Kidney epithelial cell (primary cell): Measurements from ENCODE around the gene CARMIL1. TPM values are rescaled to one million over a fixed set of nuclear protein-coding genes. Genes with fewer than 3 reads are reported as not detected.
A peak's percentile ranks its signal among the peaks of the same experiment; 100 is the strongest.

Experiments used
- DNase-seq: peaks from one replicate; pipeline ENCODE4 v3.0.0-alpha.2; 2010; ENCODE audit warnings: low read depth
- H3K27me3 ChIP-seq: 2 replicates; pipeline ENCODE4 v1.6.0; 2011; ENCODE audit warnings: low read length; ENCODE audit not compliant: control insufficient read depth, insufficient read depth
- H3K36me3 ChIP-seq: 2 replicates; pipeline ENCODE4 v1.5.1; 2011; ENCODE audit warnings: low read length; ENCODE audit not compliant: control insufficient read depth, insufficient read depth
- H3K4me3 ChIP-seq: 2 replicates; pipeline ENCODE4 v1.5.1; 2011; ENCODE audit warnings: low read depth, mild to moderate bottlenecking, control low read depth, low read length
- total RNA-seq: library from RNA; depleted of rRNA; stranded (reverse); fragments of >200 nt; gene quantifications from 2 replicates; pipeline ENCODE4 v1.2.3, GENCODE V29; 2015
- TF ChIP-seq, protein P1 (sequence below): IDR thresholded peaks from 2 replicates; pipeline ENCODE4 v1.5.1; 2011; ENCODE audit warnings: mild to moderate bottlenecking, moderate library complexity, low read length, control low read depth, inconsistent platforms; ENCODE audit not compliant: insufficient read depth, poor library complexity, severe bottlenecking

CARMIL1 gene
- total RNA-seq, 1 donor from 2014 or later = 14.7 TPM

DNA sequence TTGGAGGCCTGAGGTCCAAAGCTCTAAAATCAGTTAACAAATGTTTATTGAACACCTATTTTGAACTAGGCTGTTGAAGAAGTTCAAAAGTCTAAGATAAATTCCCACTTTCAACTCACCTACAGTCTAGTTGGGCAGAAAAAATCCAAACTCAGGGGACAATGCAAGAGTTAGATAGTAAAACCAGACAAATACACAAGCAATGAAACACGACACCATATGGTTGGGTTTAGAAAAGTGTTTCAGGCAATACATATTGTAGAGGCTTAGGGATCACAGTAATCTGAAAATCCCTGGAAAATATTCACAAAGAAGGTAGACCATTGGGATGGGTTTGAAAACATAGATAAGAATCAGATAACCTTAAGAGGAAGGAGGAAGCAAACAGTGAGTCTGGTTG is 1.3 kb upstream of the CARMIL1 start:
- Histone ChIP-seq H3K36me3 (no peaks in the 10 kb centered on the region), H3K4me3 (no peak overlapping the region), H3K27me3 (no peaks in the 10 kb centered on the region)
- DNase-seq = no peak
- TF ChIP-seq, protein P1, sequence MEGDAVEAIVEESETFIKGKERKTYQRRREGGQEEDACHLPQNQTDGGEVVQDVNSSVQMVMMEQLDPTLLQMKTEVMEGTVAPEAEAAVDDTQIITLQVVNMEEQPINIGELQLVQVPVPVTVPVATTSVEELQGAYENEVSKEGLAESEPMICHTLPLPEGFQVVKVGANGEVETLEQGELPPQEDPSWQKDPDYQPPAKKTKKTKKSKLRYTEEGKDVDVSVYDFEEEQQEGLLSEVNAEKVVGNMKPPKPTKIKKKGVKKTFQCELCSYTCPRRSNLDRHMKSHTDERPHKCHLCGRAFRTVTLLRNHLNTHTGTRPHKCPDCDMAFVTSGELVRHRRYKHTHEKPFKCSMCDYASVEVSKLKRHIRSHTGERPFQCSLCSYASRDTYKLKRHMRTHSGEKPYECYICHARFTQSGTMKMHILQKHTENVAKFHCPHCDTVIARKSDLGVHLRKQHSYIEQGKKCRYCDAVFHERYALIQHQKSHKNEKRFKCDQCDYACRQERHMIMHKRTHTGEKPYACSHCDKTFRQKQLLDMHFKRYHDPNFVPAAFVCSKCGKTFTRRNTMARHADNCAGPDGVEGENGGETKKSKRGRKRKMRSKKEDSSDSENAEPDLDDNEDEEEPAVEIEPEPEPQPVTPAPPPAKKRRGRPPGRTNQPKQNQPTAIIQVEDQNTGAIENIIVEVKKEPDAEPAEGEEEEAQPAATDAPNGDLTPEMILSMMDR = no peak

DNA sequence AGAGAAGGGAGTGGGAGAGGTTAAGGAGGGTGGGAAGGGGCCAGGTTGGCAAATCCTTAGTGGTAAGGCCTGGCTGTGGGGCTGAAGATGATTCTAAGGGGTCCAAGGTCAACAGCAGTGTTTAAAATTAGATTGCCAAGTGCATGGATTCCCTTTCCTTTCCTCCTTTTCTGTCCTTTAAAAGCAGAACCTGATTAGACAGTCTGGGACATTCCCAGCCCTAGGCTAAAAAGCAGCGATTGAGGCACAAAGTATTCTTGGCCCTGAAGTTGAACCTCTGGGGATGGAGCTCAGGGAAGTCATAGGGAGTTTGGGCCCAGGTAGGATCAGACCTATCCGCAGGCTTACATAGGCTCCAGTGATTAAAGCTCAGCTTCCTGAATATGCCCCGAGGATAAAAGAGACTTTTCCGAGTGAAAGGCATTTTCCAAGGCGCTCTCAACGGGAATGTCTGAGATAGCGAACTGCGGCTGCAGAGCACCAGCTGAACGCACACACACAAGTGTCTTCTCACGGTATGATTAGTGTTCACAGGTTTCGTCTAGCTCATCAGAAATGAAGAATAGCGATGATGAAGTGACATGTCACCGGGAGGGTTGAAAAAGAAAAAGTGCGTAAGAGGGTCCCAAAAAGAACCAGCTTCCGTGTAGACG is 787 bp upstream of the CARMIL1 start:
- Histone ChIP-seq H3K4me3 (peak overlapping the region; percentile 66), H3K36me3 (no peaks in the 10 kb centered on the region), H3K27me3 (no peaks in the 10 kb centered on the region)
- TF ChIP-seq, protein P1 = no peak
- DNase-seq = no peak

DNA sequence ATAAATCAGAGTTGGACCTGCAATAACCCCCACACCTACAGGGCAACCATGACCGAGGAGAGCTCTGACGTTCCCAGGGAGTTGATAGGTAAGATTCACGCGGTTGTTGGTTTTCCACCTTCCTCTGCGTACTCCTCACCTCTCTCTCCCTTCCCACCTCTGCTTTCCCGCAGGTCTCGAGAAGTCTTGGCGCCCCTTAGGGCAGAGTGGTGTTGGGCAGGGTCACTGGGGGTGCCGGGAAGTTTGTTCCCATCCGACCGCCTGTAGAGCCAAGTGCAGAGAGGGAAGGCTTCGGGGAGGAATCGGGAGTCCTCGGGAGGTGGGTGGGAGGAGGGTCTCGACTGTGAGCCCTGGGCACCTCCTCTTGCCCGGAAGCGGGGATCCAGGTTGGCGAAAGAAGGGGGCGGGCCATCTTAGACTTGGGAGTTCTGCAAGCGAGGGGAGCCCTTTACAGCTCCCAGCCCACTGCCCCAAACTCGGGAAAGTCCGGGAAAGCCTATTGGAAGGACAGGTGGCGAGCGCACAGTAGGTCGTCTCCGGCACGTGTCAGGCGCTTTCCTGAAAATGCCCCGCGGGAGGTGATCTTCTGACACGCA is 672 bp downstream of the CARMIL1 start:
- TF ChIP-seq, protein P1 = no peak
- DNase-seq = no peak

DNA sequence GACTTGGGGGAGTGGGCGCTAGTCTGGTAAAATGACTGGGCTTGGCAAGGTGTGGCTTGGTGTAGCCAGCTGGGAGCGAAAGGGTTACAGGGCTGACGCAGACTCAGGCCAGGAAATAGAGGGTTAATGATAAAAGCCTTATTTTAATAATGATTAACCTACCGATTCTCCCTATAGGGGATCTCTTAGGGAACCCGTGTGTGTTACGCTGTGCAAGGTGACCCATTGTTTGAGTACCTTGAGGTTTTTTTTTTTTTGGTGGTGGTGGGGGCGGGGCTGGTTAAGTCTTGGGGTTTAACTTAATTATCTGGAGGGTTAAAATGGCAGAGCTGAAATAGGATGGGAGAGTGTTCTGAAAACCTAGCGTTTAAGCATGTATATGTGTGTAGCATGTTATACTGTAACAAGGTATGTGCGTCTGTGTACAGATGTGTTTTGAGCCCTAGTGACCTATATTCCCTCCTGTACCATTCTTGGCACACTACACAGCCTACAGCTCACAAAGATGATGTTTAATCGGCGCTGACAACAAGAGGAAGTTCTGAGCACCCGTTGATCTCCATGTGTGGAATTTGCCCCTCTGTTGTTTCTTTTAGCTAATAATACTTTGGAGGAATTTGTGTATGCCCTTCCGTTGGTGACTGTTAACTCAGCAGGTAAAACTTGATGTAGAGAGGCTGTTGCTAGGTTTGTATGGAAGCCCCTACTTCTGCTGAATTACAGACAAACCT is 1.3 kb downstream of the CARMIL1 start:
- Histone ChIP-seq H3K27me3 (no peaks in the 10 kb centered on the region), H3K4me3 (peak overlapping the region; percentile 66), H3K36me3 (no peaks in the 10 kb centered on the region)
- no peak for DNase-seq
- TF ChIP-seq, protein P1 = no peak

More for the DNA sequence above, 672 bp downstream of the CARMIL1 start:
- Histone ChIP-seq H3K36me3 (no peaks in the 10 kb centered on the region), H3K4me3 (peak overlapping the region; percentile 66), H3K27me3 (no peaks in the 10 kb centered on the region)

DNA sequence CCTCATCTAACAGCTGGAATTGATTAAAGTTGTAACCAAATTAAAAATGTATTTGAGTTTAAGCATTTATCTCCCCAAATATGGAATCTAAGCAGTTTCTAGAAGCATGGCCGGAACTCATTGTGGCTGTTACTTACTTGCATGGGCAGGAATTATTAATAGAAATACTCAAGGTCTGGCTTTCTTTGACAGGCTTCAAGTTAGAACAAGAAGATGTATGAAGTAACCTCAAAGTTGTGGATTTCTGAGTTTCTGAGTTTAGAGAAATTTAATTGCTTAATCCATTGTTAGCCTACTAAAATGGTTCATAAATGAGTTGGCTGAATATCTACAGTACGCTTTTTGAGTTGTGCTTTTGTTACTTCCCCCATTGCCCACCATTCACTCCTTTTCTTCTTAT is 7.7 kb downstream of the CARMIL1 start:
- TF ChIP-seq, protein P1 = no peak
- DNase-seq = no peak
- Histone ChIP-seq H3K36me3 (no peaks in the 10 kb centered on the region), H3K4me3 (no peak overlapping the region), H3K27me3 (no peaks in the 10 kb centered on the region)
